Measurements from ENCODE around the gene DDX60.

GRCh38 chr4:168279556-168279955 lies 39.0 kb downstream of the DDX60 start:
- TF ChIP-seq CTCF (IDR thresholded peaks at IDR 0.05) (no peak), POLR2A (IDR thresholded peaks at IDR 0.05) (no peak)
